Hepatocyte (in vitro differentiated cells): ENCODE data around the gene ZNF764. TPM values are rescaled to one million over a fixed set of nuclear protein-coding genes. Genes with fewer than 3 reads are reported as not detected.

Experiments used
- DNase-seq: peaks from one replicate; pipeline ENCODE4 v3.0.0-alpha.2; 2016; ENCODE audit warnings: low spot score
- H2AFZ ChIP-seq: fragments of 200-600 bp; sonication (generic); 2 replicates; pipeline ENCODE4 v1.6.0; 2016; ENCODE audit warnings: antibody characterized with exemption, mild to moderate bottlenecking
- H3K27ac ChIP-seq: fragments of 200-600 bp; sonication (generic); 2 replicates; pipeline ENCODE4 v1.5.1; 2016; ENCODE audit warnings: mild to moderate bottlenecking
- H3K27me3 ChIP-seq: fragments of 200-600 bp; sonication (generic); 2 replicates; pipeline ENCODE4 v1.6.1; 2016
- H3K36me3 ChIP-seq: fragments of 200-600 bp; sonication (generic); replicated peaks from 2 replicates; pipeline ENCODE4 v1.5.1; 2016; ENCODE audit warnings: low read depth; ENCODE audit not compliant: insufficient read depth
- H3K4me1 ChIP-seq: fragments of 200-600 bp; sonication (generic); 2 replicates; pipeline ENCODE4 v1.5.1; 2016; ENCODE audit warnings: mild to moderate bottlenecking, moderate library complexity; ENCODE audit not compliant: insufficient read depth
- H3K4me2 ChIP-seq: fragments of 200-600 bp; sonication (generic); 2 replicates; pipeline ENCODE4 v1.6.0; 2016
- H3K4me3 ChIP-seq: fragments of 200-600 bp; sonication (generic); 2 replicates; pipeline ENCODE4 v1.5.1; 2016; ENCODE audit warnings: mild to moderate bottlenecking
- H3K79me2 ChIP-seq: fragments of 200-600 bp; sonication (generic); 2 replicates; pipeline ENCODE4 v1.6.0; 2017; ENCODE audit warnings: mild to moderate bottlenecking
- H3K9me2 ChIP-seq: fragments of 200-600 bp; sonication (generic); replicated peaks from 2 replicates; pipeline ENCODE4 v1.6.0; 2017; ENCODE audit warnings: mild to moderate bottlenecking; ENCODE audit not compliant: insufficient read depth
- H3K9me3 ChIP-seq: fragments of 200-600 bp; sonication (generic); 2 replicates; pipeline ENCODE4 v1.5.1; 2016; ENCODE audit warnings: low read depth, mild to moderate bottlenecking
- H4K20me1 ChIP-seq: fragments of 200-600 bp; sonication (generic); 2 replicates; pipeline ENCODE4 v1.6.0; 2016; ENCODE audit warnings: mild to moderate bottlenecking; ENCODE audit not compliant: insufficient read depth, poor library complexity, severe bottlenecking
- CTCF ChIP-seq: fragments of 200-600 bp; sonication (generic); IDR thresholded peaks from 2 replicates; pipeline ENCODE4 v1.5.1; 2016; ENCODE audit warnings: antibody characterized with exemption, mild to moderate bottlenecking; ENCODE audit not compliant: poor library complexity
- EZH2 ChIP-seq: fragments of 200-600 bp; sonication (generic); IDR thresholded peaks from 2 replicates; pipeline ENCODE4 v1.6.1; 2016; ENCODE audit warnings: antibody characterized with exemption, mild to moderate bottlenecking, borderline replicate concordance
- EZH2phosphoT487 ChIP-seq: fragments of 200-600 bp; sonication (generic); IDR thresholded peaks from one replicate; pipeline ENCODE4 v1.6.1; 2018; ENCODE audit warnings: antibody characterized with exemption, mild to moderate bottlenecking, low read depth, moderate library complexity; ENCODE audit not compliant: unreplicated experiment, severe bottlenecking
- WGBS: methylation state at CpG from one replicate; pipeline ENCODE4 v1.1.6; 2016; ENCODE audit warnings: low lambda C conversion rate; ENCODE audit errors: missing lambda C conversion rate; 5-methylcytosine and 5-hydroxymethylcytosine counted together
- polyA plus RNA-seq: library from polyadenylated mRNA; unstranded; fragments of >200 nt; fragmentation: Nextera tagmentation; extraction: Ambion mirVana; gene quantifications from 2 replicates; pipeline ENCODE4 v1.2.1, GENCODE V29; 2016
- total RNA-seq: library from RNA; depleted of rRNA; stranded (reverse); fragments of >200 nt; gene quantifications from 2 replicates; pipeline ENCODE4 v1.2.3, GENCODE V29; 2014

ZNF764 gene
- total and polyA plus RNA-seq, 2 experiments from 2014 or later = 9.8 to 12.1 TPM

- no peak overlapping the region for H3K27ac ChIP-seq
- no peaks in the 10 kb centered on the region for H3K9me2 ChIP-seq
- H3K4me2 ChIP-seq = no peak overlapping the region
- H3K27me3 ChIP-seq = no peaks in the 10 kb centered on the region
- no peak overlapping the region for H2AFZ ChIP-seq
- 98% methylated on average over 48 of the region's 48 CpGs for whole genome bisulfite sequencing
- H3K36me3 ChIP-seq = peaks cover 4% of the 10 kb centered on the region
- peaks cover 44% of the 10 kb centered on the region for H3K79me2 ChIP-seq
- H3K4me1 ChIP-seq = peaks cover 7% of the 10 kb centered on the region
- TF ChIP-seq CTCF (no peak), EZH2 (no peak), EZH2phosphoT487 (no peak)
- H3K4me3 ChIP-seq = no peak overlapping the region
- no peaks in the 10 kb centered on the region for H4K20me1 ChIP-seq
- no peak for DNase-seq
- no peaks in the 10 kb centered on the region for H3K9me3 ChIP-seq
Measured at GRCh38 chr16:30582611-30583340, 24.6 kb upstream of the ZNF764 start.

- Histone ChIP-seq H3K27ac (no peak overlapping the region), H3K4me2 (no peak overlapping the region), H4K20me1 (no peaks in the 10 kb centered on the region), H3K4me1 (peaks cover 7% of the 10 kb centered on the region), H3K9me3 (no peaks in the 10 kb centered on the region), H3K9me2 (no peaks in the 10 kb centered on the region), H3K79me2 (peaks cover 44% of the 10 kb centered on the region), H2AFZ (no peak overlapping the region), H3K36me3 (peaks cover 4% of the 10 kb centered on the region), H3K4me3 (no peak overlapping the region), H3K27me3 (no peaks in the 10 kb centered on the region)
- no peak for DNase-seq
- 98% methylated on average over 7 of the region's 7 CpGs for WGBS
- TF ChIP-seq CTCF = no peak
Measured at GRCh38 chr16:30581457-30581856, 23.3 kb upstream of the ZNF764 start.

GRCh38 chr16:30574678-30575077 lies 16.5 kb upstream of the ZNF764 start:
- peaks cover 8% of the 10 kb centered on the region for H3K79me2 ChIP-seq
- DNase-seq = no peak
- H2AFZ ChIP-seq = no peak overlapping the region
- no peak for TF ChIP-seq EZH2
- TF ChIP-seq EZH2phosphoT487 = no peak
- no peak for TF ChIP-seq CTCF
- no peak overlapping the region for H3K27ac ChIP-seq
- H3K9me3 ChIP-seq = no peaks in the 10 kb centered on the region
- no peak overlapping the region for H3K4me3 ChIP-seq
- H3K4me2 ChIP-seq = no peak overlapping the region
- no peaks in the 10 kb centered on the region for H3K9me2 ChIP-seq
- no peaks in the 10 kb centered on the region for H3K27me3 ChIP-seq
- peaks cover 4% of the 10 kb centered on the region for H3K36me3 ChIP-seq
- 83% methylated on average over 1 of the region's 1 CpG for WGBS
- no peaks in the 10 kb centered on the region for H4K20me1 ChIP-seq
- H3K4me1 ChIP-seq = peaks cover 11% of the 10 kb centered on the region
